MCF 10A (cell line): ENCODE data around the gene GPR107. TPM values are rescaled to one million over a fixed set of nuclear protein-coding genes. Genes with fewer than 3 reads are reported as not detected.
"Not testable (repeated sequence)": the region's sequence is repeated elsewhere in the genome, so short reads cannot be mapped to it uniquely, and the experiment has no call there.

Source experiments
- BruUV-seq: library from RNA; stranded (reverse); fragments of 400-500 nt; replicated peaks from 2 replicates; lab custom pipeline; 2021; lab: Mats Ljungman, UMichigan
- CTCF ChIA-PET: fragments of 300-600 bp; sonication (Branson Sonifier 250); formaldehyde crosslinking; extraction: SDS; loops from one replicate; lab custom pipeline; 2021; ENCODE audit warnings: antibody characterized with exemption, inconsistent platforms; lab: Yijun Ruan, JAX
- POLR2A ChIA-PET: fragments of 300-600, 350-650 bp; sonication (Branson Sonifier 250); formaldehyde crosslinking; extraction: SDS; loops from one replicate; lab custom pipeline; 2020; ENCODE audit warnings: antibody characterized with exemption, inconsistent platforms; lab: Yijun Ruan, JAX
- DNase-seq: peaks from one replicate; pipeline ENCODE4 v3.0.0-alpha.2; 2018; ENCODE audit not compliant: unreplicated experiment
- H3K27ac Mint-ChIP-seq: one replicate; pipeline ENCODE4 v1.8.0; 2022; ENCODE audit warnings: mild to moderate bottlenecking, low read depth, mixed read lengths; ENCODE audit not compliant: unreplicated experiment
- H3K27me3 Mint-ChIP-seq: one replicate; pipeline ENCODE4 v1.8.0; 2022; ENCODE audit warnings: mixed read lengths; ENCODE audit not compliant: insufficient read depth, unreplicated experiment
- H3K36me3 Mint-ChIP-seq: one replicate; pipeline ENCODE4 v1.8.0; 2022; ENCODE audit warnings: mild to moderate bottlenecking, moderate library complexity, mixed read lengths; ENCODE audit not compliant: insufficient read depth, unreplicated experiment
- H3K4me1 Mint-ChIP-seq: one replicate; pipeline ENCODE4 v1.8.0; 2022; ENCODE audit warnings: mixed read lengths; ENCODE audit not compliant: insufficient read depth, unreplicated experiment
- H3K4me3 Mint-ChIP-seq: one replicate; pipeline ENCODE4 v1.8.0; 2022; ENCODE audit warnings: mild to moderate bottlenecking, moderate library complexity, mixed read lengths; ENCODE audit not compliant: unreplicated experiment
- H3K9me3 Mint-ChIP-seq: one replicate; pipeline ENCODE4 v1.8.0; 2022; ENCODE audit warnings: mixed read lengths; ENCODE audit not compliant: unreplicated experiment
- intact Hi-C: fragments of 100-400 bp; cut with micrococcal nuclease; formaldehyde crosslinking; loops from 2 replicates; pipeline ENCODE4 v1.14.1; 2022
- total RNA-seq: library from RNA; stranded (reverse); gene quantifications from 2 replicates; pipeline ENCODE4 v1.2.3, GENCODE V29; 2022
- TF ChIP-seq, protein P1 (sequence below): fragments of 200-600 bp; IDR thresholded peaks from one replicate; pipeline ENCODE4 v1.8.0; 2022; ENCODE audit warnings: antibody characterized with exemption, mild to moderate bottlenecking; ENCODE audit not compliant: unreplicated experiment

Gene GPR107
- total RNA-seq, 1 experiment from 2014 or later, result 32.9 TPM

DNA sequence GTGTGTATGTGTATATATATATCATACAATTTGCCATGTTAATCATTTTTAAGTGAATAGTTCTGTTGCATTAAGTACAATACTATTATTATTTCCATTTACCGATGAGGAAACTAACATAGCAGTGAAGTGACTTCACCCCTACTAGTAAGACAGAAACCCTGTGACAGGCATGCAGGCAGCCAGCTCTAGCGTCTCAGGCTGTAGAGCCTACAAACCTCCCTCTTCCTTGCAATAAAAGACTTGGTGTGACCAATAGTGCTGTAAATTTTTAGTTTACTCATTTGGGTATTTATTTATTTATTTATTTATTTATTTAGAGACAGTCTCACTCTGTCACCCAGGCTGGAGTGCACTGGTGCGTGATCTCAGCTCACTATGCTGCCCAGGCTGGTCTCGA is 35.4 kb upstream of the GPR107 start:
- H3K27me3 Mint-ChIP-seq, result no peaks in the 10 kb centered on the region
- BruUV-seq, result no TSS peak
- intact Hi-C loops, result no loop called here
- peaks cover 8% of the 10 kb centered on the region for H3K4me1 Mint-ChIP-seq
- TF ChIP-seq, protein P1, sequence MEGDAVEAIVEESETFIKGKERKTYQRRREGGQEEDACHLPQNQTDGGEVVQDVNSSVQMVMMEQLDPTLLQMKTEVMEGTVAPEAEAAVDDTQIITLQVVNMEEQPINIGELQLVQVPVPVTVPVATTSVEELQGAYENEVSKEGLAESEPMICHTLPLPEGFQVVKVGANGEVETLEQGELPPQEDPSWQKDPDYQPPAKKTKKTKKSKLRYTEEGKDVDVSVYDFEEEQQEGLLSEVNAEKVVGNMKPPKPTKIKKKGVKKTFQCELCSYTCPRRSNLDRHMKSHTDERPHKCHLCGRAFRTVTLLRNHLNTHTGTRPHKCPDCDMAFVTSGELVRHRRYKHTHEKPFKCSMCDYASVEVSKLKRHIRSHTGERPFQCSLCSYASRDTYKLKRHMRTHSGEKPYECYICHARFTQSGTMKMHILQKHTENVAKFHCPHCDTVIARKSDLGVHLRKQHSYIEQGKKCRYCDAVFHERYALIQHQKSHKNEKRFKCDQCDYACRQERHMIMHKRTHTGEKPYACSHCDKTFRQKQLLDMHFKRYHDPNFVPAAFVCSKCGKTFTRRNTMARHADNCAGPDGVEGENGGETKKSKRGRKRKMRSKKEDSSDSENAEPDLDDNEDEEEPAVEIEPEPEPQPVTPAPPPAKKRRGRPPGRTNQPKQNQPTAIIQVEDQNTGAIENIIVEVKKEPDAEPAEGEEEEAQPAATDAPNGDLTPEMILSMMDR, result no peak
- H3K9me3 Mint-ChIP-seq, result no peaks in the 10 kb centered on the region
- H3K36me3 Mint-ChIP-seq, result no peaks in the 10 kb centered on the region
- DNase-seq, result no peak
- no peak overlapping the region for H3K4me3 Mint-ChIP-seq
- POLR2A ChIA-PET, result interaction anchor here (0.7 to 1.1 kb wide), 3 partner anchors 9 to 43 kb away, joined by 3 to 5 read pairs (median 3); no protein-coding TSS in a partner anchor
- CTCF ChIA-PET, result interaction anchor here (0.6 kb wide), 1 partner anchor 348 kb away, joined by 4 read pairs; no protein-coding TSS in a partner anchor
- H3K27ac Mint-ChIP-seq, result no peak overlapping the region

DNA sequence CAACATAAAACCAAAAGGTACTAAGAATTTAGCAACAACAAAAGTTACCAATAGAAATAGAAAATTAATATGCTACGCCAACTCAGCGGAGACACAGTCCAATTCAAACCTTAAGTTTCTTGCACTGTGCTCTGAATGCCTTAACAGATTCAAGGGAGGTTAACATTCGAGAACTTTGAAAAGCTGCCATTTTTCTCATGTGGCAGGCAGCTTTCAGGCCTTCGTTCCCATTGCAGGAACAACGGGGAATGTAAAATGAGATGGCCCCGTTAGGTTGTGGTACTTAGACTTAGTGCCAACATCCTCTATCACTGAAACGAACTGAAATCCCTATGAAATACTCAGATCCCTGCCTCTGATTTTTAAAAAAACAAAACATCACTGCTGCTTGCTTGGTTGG is 33.1 kb upstream of the GPR107 start:
- CTCF ChIA-PET, result interaction anchor here (1.5 kb wide), 1 partner anchor 10 kb away, joined by 7 read pairs; no protein-coding TSS in a partner anchor
- no peaks in the 10 kb centered on the region for H3K36me3 Mint-ChIP-seq

DNA sequence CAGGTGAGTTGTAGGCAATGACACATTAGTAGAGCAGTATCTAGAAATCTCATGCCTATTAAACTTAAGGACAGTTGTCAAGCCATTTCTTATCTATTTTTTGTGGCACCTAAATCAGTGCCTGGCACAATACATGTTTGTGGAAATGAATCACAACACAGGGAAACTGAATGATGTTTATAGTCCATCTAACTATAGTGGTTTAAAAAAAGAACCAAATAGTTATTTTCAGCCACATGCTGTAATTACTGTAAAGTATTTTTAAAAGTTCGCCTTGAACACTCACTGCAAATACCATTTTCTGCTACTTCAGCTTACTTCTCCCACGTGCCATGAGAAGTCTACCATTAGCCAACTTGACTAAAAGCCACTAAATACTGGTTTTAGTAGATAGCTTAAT is 32.6 kb upstream of the GPR107 start:
- no peak overlapping the region for H3K4me3 Mint-ChIP-seq
- BruUV-seq, result no TSS peak
- ChIA-PET POLR2A (interaction anchor here (0.9 to 1.4 kb wide), 2 partner anchors 13 to 52 kb away, joined by 3 to 4 read pairs; no protein-coding TSS in a partner anchor), CTCF (interaction anchor here (0.6 to 1.5 kb wide), 2 partner anchors 9 to 166 kb away, joined by 3 to 7 read pairs; no protein-coding TSS in a partner anchor)
- intact Hi-C loops, result no loop called here
- DNase-seq, result no peak
- no peaks in the 10 kb centered on the region for H3K36me3 Mint-ChIP-seq
- H3K27ac Mint-ChIP-seq, result no peak overlapping the region
- H3K9me3 Mint-ChIP-seq, result no peaks in the 10 kb centered on the region
- TF ChIP-seq, protein P1, result no peak
- no peaks in the 10 kb centered on the region for H3K27me3 Mint-ChIP-seq
- peaks cover 22% of the 10 kb centered on the region for H3K4me1 Mint-ChIP-seq

More for the DNA sequence above, 33.1 kb upstream of the GPR107 start:
- intact Hi-C loops, result no loop called here
- POLR2A ChIA-PET, result interaction anchor here (1.4 kb wide), 2 partner anchors 14 to 23 kb away, joined by 3 read pairs; partner anchors contain the start of gene FNBP1
- peaks cover 22% of the 10 kb centered on the region for H3K4me1 Mint-ChIP-seq
- no peak overlapping the region for H3K4me3 Mint-ChIP-seq
- TF ChIP-seq, protein P1, result no peak
- no peak for DNase-seq
- no peaks in the 10 kb centered on the region for H3K9me3 Mint-ChIP-seq
- no TSS peak for BruUV-seq
- H3K27ac Mint-ChIP-seq, result no peak overlapping the region
- no peaks in the 10 kb centered on the region for H3K27me3 Mint-ChIP-seq

DNA sequence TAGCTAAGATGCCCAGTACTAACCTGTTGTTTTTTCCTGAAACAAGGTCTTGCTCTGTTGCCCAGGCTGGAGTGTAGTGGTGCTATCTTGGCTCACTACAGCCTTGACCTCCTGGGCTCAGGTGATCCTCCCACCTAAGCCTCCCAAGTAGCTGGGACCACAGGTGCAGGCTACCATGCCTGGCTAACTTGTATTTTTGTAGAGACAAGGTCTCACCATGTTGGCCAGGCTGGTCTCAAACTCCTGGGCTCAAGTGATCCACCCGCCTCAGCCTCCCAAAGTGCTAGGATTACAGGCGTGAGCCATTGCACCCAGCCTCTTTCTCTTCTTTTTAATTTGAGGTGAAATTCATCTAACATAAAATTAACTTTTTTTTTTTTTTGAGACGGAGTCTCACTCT is 31.9 kb upstream of the GPR107 start:
- H3K27ac Mint-ChIP-seq, H3K9me3 Mint-ChIP-seq, DNase-seq, BruUV-seq, H3K4me3 Mint-ChIP-seq, intact Hi-C loops, H3K36me3 Mint-ChIP-seq, H3K27me3 Mint-ChIP-seq: not testable (repeated sequence)
- ChIA-PET CTCF (interaction anchor here (0.6 to 1.5 kb wide), 2 partner anchors 9 to 165 kb away, joined by 3 to 7 read pairs; no protein-coding TSS in a partner anchor), POLR2A (interaction anchor here (0.8 to 0.9 kb wide), 2 partner anchors 20 to 53 kb away, joined by 3 to 4 read pairs; no protein-coding TSS in a partner anchor)
- peaks cover 22% of the 10 kb centered on the region for H3K4me1 Mint-ChIP-seq
